ENCODE results near the gene BCR. TPM values are rescaled to one million over a fixed set of nuclear protein-coding genes. Genes with fewer than 3 reads are reported as not detected.

The BCR gene
- 96.5 to 129 TPM (median 105 TPM) in 3 replicates for total RNA-seq (2021)
- percentile 71 among the genes with signal in this experiment for Bru-seq, nascent RNA
- long read RNA-seq, experiment 1, full-length matches to known transcripts: 182 of 312 reads
- long read RNA-seq, experiment 1, partial matches to known transcripts: 85 of 312 reads
- long read RNA-seq, experiment 1, other reads (novel, unspliced or antisense): 45 of 312 reads
- long read RNA-seq, experiment 2, full-length matches to known transcripts: 51 of 147 reads
- long read RNA-seq, experiment 2, partial matches to known transcripts: 70 of 147 reads
- long read RNA-seq, experiment 2, other reads (novel, unspliced or antisense): 26 of 147 reads
- long read RNA-seq, experiment 3, partial matches to known transcripts: 0 of 2 reads
- long read RNA-seq, experiment 3, other reads (novel, unspliced or antisense): 2 of 2 reads

DNA sequence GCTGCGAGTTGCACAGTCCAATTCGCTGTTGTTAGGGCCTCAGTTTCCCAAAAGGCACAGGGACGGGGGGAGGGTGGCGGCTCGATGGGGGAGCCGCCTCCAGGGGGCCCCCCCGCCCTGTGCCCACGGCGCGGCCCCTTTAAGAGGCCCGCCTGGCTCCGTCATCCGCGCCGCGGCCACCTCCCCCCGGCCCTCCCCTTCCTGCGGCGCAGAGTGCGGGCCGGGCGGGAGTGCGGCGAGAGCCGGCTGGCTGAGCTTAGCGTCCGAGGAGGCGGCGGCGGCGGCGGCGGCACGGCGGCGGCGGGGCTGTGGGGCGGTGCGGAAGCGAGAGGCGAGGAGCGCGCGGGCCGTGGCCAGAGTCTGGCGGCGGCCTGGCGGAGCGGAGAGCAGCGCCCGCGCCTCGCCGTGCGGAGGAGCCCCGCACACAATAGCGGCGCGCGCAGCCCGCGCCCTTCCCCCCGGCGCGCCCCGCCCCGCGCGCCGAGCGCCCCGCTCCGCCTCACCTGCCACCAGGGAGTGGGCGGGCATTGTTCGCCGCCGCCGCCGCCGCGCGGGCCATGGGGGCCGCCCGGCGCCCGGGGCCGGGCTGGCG, at the start of gene BCR:
BCR (plus strand) TSS at position 209 of the 592 bp plus-strand sequence. CDS start 452 bp downstream, outside the sequence.
- H3K27ac Mint-ChIP-seq: peak within 1 kb of the TSS; percentile 83; the same call in 1 of the 2 replicates
- ChIA-PET CTCF (interaction anchor here (0.6 to 9.3 kb wide), 10 partner anchors 23 to 110 kb away, joined by 3 to 114 read pairs (median 5); no protein-coding TSS in a partner anchor), POLR2A (interaction anchor here (1.1 to 1.6 kb wide), 2 partner anchors 63 to 101 kb away, joined by 3 to 7 read pairs; no protein-coding TSS in a partner anchor)
- peak; percentile 52 for DNase-seq (ENCODE audit: low spot score)
- TF ChIP-seq JAZF1 (CRISPR knock-in tag; IDR thresholded peaks at IDR 0.05) (no peak), RORB (CRISPR knock-in tag; IDR thresholded peaks at IDR 0.05) (no peak), FOXK1 (CRISPR knock-in tag; IDR thresholded peaks at IDR 0.05) (0 out of 2 replicates have a peak, but pooled peaks have one; percentile 4), SP1 (CRISPR knock-in tag; conservative IDR thresholded peaks at IDR 0.05) (peak; percentile 36; the same call in 1 of the 2 replicates), ZNF317 (CRISPR knock-in tag; IDR thresholded peaks at IDR 0.05; ENCODE audit: borderline replicate concordance, low read depth) (no peak), AR (CRISPR knock-in tag; IDR thresholded peaks at IDR 0.05) (no peak), ZNF263 (CRISPR knock-in tag; IDR thresholded peaks at IDR 0.05; ENCODE audit: low read depth) (no peak), CREM (CRISPR knock-in tag; IDR thresholded peaks at IDR 0.05) (no peak), OVOL2 (CRISPR knock-in tag; IDR thresholded peaks at IDR 0.05; ENCODE audit: borderline replicate concordance) (no peak), ZBTB21 (CRISPR knock-in tag; IDR thresholded peaks at IDR 0.05; ENCODE audit: borderline replicate concordance) (no peak), RELA (CRISPR knock-in tag; IDR thresholded peaks at IDR 0.05; ENCODE audit: borderline replicate concordance) (no peak), SMAD3 (CRISPR knock-in tag; IDR thresholded peaks at IDR 0.05; ENCODE audit: borderline replicate concordance) (no peak), NR2C2 (CRISPR knock-in tag; IDR thresholded peaks at IDR 0.05) (no peak), FOXP4 (CRISPR knock-in tag; IDR thresholded peaks at IDR 0.05) (0 out of 2 replicates have a peak, but pooled peaks have one; percentile 10), GTF2I (CRISPR knock-in tag; conservative IDR thresholded peaks at IDR 0.05) (no peak), GABPB1 (CRISPR knock-in tag; IDR thresholded peaks at IDR 0.05) (no peak), ZNF396 (CRISPR knock-in tag; IDR thresholded peaks at IDR 0.05; ENCODE audit: borderline replicate concordance) (no peak), EMX1 (CRISPR knock-in tag; IDR thresholded peaks at IDR 0.05) (no peak), TP53 (CRISPR knock-in tag; IDR thresholded peaks at IDR 0.05) (no peak)
- TF ChIP-seq, protein P1, sequence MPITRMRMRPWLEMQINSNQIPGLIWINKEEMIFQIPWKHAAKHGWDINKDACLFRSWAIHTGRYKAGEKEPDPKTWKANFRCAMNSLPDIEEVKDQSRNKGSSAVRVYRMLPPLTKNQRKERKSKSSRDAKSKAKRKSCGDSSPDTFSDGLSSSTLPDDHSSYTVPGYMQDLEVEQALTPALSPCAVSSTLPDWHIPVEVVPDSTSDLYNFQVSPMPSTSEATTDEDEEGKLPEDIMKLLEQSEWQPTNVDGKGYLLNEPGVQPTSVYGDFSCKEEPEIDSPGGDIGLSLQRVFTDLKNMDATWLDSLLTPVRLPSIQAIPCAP (CRISPR knock-in tag; IDR thresholded peaks at IDR 0.05): no peak
- TF ChIP-seq, protein P2, sequence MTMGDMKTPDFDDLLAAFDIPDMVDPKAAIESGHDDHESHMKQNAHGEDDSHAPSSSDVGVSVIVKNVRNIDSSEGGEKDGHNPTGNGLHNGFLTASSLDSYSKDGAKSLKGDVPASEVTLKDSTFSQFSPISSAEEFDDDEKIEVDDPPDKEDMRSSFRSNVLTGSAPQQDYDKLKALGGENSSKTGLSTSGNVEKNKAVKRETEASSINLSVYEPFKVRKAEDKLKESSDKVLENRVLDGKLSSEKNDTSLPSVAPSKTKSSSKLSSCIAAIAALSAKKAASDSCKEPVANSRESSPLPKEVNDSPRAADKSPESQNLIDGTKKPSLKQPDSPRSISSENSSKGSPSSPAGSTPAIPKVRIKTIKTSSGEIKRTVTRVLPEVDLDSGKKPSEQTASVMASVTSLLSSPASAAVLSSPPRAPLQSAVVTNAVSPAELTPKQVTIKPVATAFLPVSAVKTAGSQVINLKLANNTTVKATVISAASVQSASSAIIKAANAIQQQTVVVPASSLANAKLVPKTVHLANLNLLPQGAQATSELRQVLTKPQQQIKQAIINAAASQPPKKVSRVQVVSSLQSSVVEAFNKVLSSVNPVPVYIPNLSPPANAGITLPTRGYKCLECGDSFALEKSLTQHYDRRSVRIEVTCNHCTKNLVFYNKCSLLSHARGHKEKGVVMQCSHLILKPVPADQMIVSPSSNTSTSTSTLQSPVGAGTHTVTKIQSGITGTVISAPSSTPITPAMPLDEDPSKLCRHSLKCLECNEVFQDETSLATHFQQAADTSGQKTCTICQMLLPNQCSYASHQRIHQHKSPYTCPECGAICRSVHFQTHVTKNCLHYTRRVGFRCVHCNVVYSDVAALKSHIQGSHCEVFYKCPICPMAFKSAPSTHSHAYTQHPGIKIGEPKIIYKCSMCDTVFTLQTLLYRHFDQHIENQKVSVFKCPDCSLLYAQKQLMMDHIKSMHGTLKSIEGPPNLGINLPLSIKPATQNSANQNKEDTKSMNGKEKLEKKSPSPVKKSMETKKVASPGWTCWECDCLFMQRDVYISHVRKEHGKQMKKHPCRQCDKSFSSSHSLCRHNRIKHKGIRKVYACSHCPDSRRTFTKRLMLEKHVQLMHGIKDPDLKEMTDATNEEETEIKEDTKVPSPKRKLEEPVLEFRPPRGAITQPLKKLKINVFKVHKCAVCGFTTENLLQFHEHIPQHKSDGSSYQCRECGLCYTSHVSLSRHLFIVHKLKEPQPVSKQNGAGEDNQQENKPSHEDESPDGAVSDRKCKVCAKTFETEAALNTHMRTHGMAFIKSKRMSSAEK (CRISPR knock-in tag; IDR thresholded peaks at IDR 0.05; ENCODE audit: borderline replicate concordance): no peak
- TF ChIP-seq, protein P3, sequence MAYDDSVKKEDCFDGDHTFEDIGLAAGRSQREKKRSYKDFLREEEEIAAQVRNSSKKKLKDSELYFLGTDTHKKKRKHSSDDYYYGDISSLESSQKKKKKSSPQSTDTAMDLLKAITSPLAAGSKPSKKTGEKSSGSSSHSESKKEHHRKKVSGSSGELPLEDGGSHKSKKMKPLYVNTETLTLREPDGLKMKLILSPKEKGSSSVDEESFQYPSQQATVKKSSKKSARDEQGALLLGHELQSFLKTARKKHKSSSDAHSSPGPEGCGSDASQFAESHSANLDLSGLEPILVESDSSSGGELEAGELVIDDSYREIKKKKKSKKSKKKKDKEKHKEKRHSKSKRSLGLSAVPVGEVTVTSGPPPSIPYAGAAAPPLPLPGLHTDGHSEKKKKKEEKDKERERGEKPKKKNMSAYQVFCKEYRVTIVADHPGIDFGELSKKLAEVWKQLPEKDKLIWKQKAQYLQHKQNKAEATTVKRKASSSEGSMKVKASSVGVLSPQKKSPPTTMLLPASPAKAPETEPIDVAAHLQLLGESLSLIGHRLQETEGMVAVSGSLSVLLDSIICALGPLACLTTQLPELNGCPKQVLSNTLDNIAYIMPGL (CRISPR knock-in tag; IDR thresholded peaks at IDR 0.05): no peak; the same call in 1 of the 2 replicates
- H3K27me3 Mint-ChIP-seq (ENCODE audit: low read depth): no peaks in the 10 kb centered on the region; the same call in none of the 2 replicates
- peak; percentile 40 for ATAC-seq
- H3K4me3 Mint-ChIP-seq: peak within 1 kb of the TSS; percentile 82
- H3K9me3 Mint-ChIP-seq: peaks cover 18% of the 10 kb centered on the region
- peaks cover 53% of the 10 kb centered on the region for H3K4me1 Mint-ChIP-seq
- H3K36me3 Mint-ChIP-seq: peaks cover 27% of the 10 kb centered on the region

All from WTC11 (cell line).